H1 (cell line): ENCODE data around the gene SLC6A7. TPM values are rescaled to one million over a fixed set of nuclear protein-coding genes. Genes with fewer than 3 reads are reported as not detected.

Experiments
- CTCF ChIA-PET: fragments of 300-600 bp; sonication (Branson Sonifier 250); formaldehyde crosslinking; loops from one replicate; lab custom pipeline; 2021; ENCODE audit not compliant: partially characterized antibody; lab: Charles Lee
- POLR2A ChIA-PET: fragments of 300-600 bp; sonication (Branson Sonifier 250); formaldehyde crosslinking; loops from one replicate; lab custom pipeline; 2021; ENCODE audit warnings: inconsistent platforms; ENCODE audit not compliant: partially characterized antibody; lab: Charles Lee
- DNase-seq, 2 experiments: peaks; one replicate each; pipeline versions ENCODE4 v3.0.0 to v3.0.0-alpha.2; 2010 to 2022; ENCODE audit warnings: low spot score in 2 of 2, low read depth in 1 of 2, mixed read lengths in 1 of 2
- FAIRE-seq: peaks from 2 replicates; lab custom pipeline; 2011; peaks lifted over from hg19 to GRCh38; lab: Jason Lieb, UNC
- H2AFZ ChIP-seq: 2 replicates; pipeline ENCODE4 v1.8.1; 2012; ENCODE audit warnings: low read length, inconsistent platforms
- H2AK5ac ChIP-seq: 2 replicates; pipeline ENCODE4 v1.6.1; 2013; ENCODE audit warnings: low read depth, low read length
- H2BK120ac ChIP-seq: replicated peaks from 2 replicates; pipeline ENCODE3; 2013; ENCODE audit warnings: low read depth, low read length, inconsistent platforms
- H2BK12ac ChIP-seq: 2 replicates; pipeline ENCODE4 v1.6.1; 2013; ENCODE audit warnings: low read depth, low read length
- H2BK15ac ChIP-seq: 2 replicates; pipeline ENCODE4 v1.6.1; 2013; ENCODE audit warnings: low read length
- H2BK20ac ChIP-seq: 2 replicates; pipeline ENCODE4 v1.6.1; 2013; ENCODE audit warnings: low read length
- H2BK5ac ChIP-seq: 2 replicates; pipeline ENCODE4 v1.6.1; 2013; ENCODE audit warnings: low read depth, low read length
- H3K14ac ChIP-seq: 2 replicates; pipeline ENCODE4 v1.6.1; 2013; ENCODE audit warnings: inconsistent platforms; ENCODE audit not compliant: insufficient read length
- H3K18ac ChIP-seq: 2 replicates; pipeline ENCODE4 v1.6.1; 2013; ENCODE audit warnings: low read length; ENCODE audit errors: extremely low read depth
- H3K23ac ChIP-seq: 2 replicates; pipeline ENCODE4 v1.6.1; 2013; ENCODE audit warnings: inconsistent platforms; ENCODE audit not compliant: insufficient read length
- H3K23me2 ChIP-seq: 2 replicates; pipeline ENCODE4 v1.6.1; 2013; ENCODE audit warnings: low read depth, low read length
- H3K27ac ChIP-seq: 2 replicates; pipeline ENCODE4 v1.6.1; 2011; ENCODE audit warnings: low read depth, low read length, inconsistent platforms
- H3K27me3 ChIP-seq, 4 experiments: replicated peaks in 1 of 4; 1 replicate in 1 of 4; 2 replicates in 3 of 4; pipeline versions ENCODE4 v1.6.1 to v1.8.1; 2011 to 2013; ENCODE audit warnings: low read length in 3 of 4, mild to moderate bottlenecking in 3 of 4, inconsistent platforms in 2 of 4, mixed read lengths in 2 of 4, moderate library complexity in 1 of 4; ENCODE audit not compliant: control insufficient read depth in 3 of 4, insufficient read depth in 3 of 4; ENCODE audit errors: extremely low read depth in 1 of 4
- H3K36me3 ChIP-seq, 4 experiments: 2 replicates each; pipeline versions ENCODE4 v1.6.1 to v1.8.1; 2011 to 2013; ENCODE audit warnings: mild to moderate bottlenecking in 4 of 4, low read length in 3 of 4, moderate library complexity in 2 of 4, control low read depth in 1 of 4, inconsistent platforms in 1 of 4; ENCODE audit not compliant: insufficient read depth in 4 of 4, control insufficient read depth in 2 of 4
- H3K4ac ChIP-seq: replicated peaks from 2 replicates; pipeline ENCODE3; 2013; ENCODE audit warnings: low read length, low read depth, mixed read lengths, inconsistent platforms; ENCODE audit not compliant: insufficient read length
- H3K4me1 ChIP-seq, 4 experiments: replicated peaks in 1 of 4; 1 replicate in 1 of 4; 2 replicates in 3 of 4; pipeline versions ENCODE4 v1.6.1 to v1.8.1; 2011 to 2013; ENCODE audit warnings: low read length in 3 of 4, inconsistent platforms in 2 of 4, mixed read lengths in 1 of 4; ENCODE audit not compliant: insufficient read depth in 4 of 4, control insufficient read depth in 3 of 4
- H3K4me2 ChIP-seq, 2 experiments: 2 replicates each; pipeline versions ENCODE4 v1.6.1 to v1.8.1; 2011 to 2013; ENCODE audit warnings: low read depth in 2 of 2, low read length in 2 of 2, control low read depth in 1 of 2, inconsistent platforms in 1 of 2, mild to moderate bottlenecking in 1 of 2; ENCODE audit not compliant: insufficient read depth in 1 of 2
- H3K4me3 ChIP-seq, 4 experiments: fragments of 200-600, 300-600 bp in 1 of 4; sonication (generic), shearing (Covaris generic), sonication (Bioruptor Twin) in 1 of 4; 2 replicates each; pipeline versions ENCODE4 v1.5.1 to v1.8.1; 2011 to 2016; ENCODE audit warnings: low read length in 4 of 4, low read depth in 3 of 4, control low read depth in 2 of 4, inconsistent platforms in 2 of 4, mild to moderate bottlenecking in 2 of 4, mixed read lengths in 1 of 4, moderate library complexity in 1 of 4; ENCODE audit not compliant: insufficient read depth in 2 of 4; ENCODE audit errors: extremely low read depth in 1 of 4
- H3K56ac ChIP-seq: replicated peaks from 2 replicates; pipeline ENCODE3; 2013; ENCODE audit warnings: low read depth, mild to moderate bottlenecking, mixed read lengths, low read length, inconsistent platforms; ENCODE audit not compliant: insufficient read length
- H3K79me1 ChIP-seq: 2 replicates; pipeline ENCODE4 v1.6.1; 2013; ENCODE audit warnings: low read depth, low read length, control low read depth
- H3K79me2 ChIP-seq, 2 experiments: 2 replicates each; pipeline versions ENCODE4 v1.6.1 to v1.8.1; 2012 to 2013; ENCODE audit warnings: low read length in 2 of 2, mild to moderate bottlenecking in 2 of 2, inconsistent platforms in 1 of 2; ENCODE audit not compliant: insufficient read depth in 2 of 2, control insufficient read depth in 1 of 2
- H3K9ac ChIP-seq, 4 experiments: replicated peaks in 1 of 4; 1 replicate in 1 of 4; 2 replicates in 3 of 4; pipeline versions ENCODE4 v1.6.1 to v1.8.1; 2011 to 2013; ENCODE audit warnings: low read depth in 3 of 4, low read length in 3 of 4, control low read depth in 2 of 4, mild to moderate bottlenecking in 2 of 4, moderate library complexity in 2 of 4, inconsistent platforms in 1 of 4; ENCODE audit errors: extremely low read depth in 1 of 4
- H3K9me3 ChIP-seq, 2 experiments: 2 replicates each; pipeline versions ENCODE4 v1.6.1 to v1.8.1; 2012 to 2013; ENCODE audit warnings: mild to moderate bottlenecking in 2 of 2, moderate library complexity in 2 of 2, control low read depth in 1 of 2, inconsistent platforms in 1 of 2, low read depth in 1 of 2, low read length in 1 of 2, mixed read lengths in 1 of 2; ENCODE audit not compliant: insufficient read depth in 2 of 2
- H4K20me1 ChIP-seq, 2 experiments: replicated peaks in 1 of 2; 2 replicates each; pipeline versions ENCODE3 to v1.8.1; 2011 to 2013; ENCODE audit warnings: inconsistent platforms in 2 of 2, low read length in 2 of 2, mild to moderate bottlenecking in 1 of 2; ENCODE audit not compliant: insufficient read depth in 2 of 2, control insufficient read depth in 1 of 2
- H4K5ac ChIP-seq: 2 replicates; pipeline ENCODE4 v1.6.1; 2013; ENCODE audit warnings: low read length, low read depth, mixed read lengths, inconsistent platforms; ENCODE audit not compliant: insufficient read length
- H4K8ac ChIP-seq: 2 replicates; pipeline ENCODE4 v1.8.0; 2013; ENCODE audit warnings: mild to moderate bottlenecking, moderate library complexity, low read length, inconsistent platforms; ENCODE audit not compliant: insufficient read depth; ENCODE audit errors: extremely low read depth
- H4K91ac ChIP-seq: replicated peaks from 2 replicates; pipeline ENCODE3; 2013; ENCODE audit warnings: low read length, mixed read lengths, inconsistent platforms; ENCODE audit not compliant: insufficient read length
- ASH2L ChIP-seq: fragments of 200-600, 300-600 bp; sonication (generic); IDR thresholded peaks from one replicate; pipeline ENCODE4 v1.7.1; 2017; ENCODE audit warnings: low read length
- BRCA1 ChIP-seq: IDR thresholded peaks from 2 replicates; pipeline ENCODE4 v1.6.1; 2012; ENCODE audit warnings: low read depth, low read length, improper control_type of control experiment
- CBX8 ChIP-seq: fragments of 300-800, 300-1000 bp; sonication (generic); IDR thresholded peaks from 2 replicates; pipeline ENCODE4 v1.7.1; 2016; ENCODE audit warnings: low read depth, low read length, borderline replicate concordance
- CHD1 ChIP-seq: IDR thresholded peaks from 2 replicates; pipeline ENCODE4 v1.6.1; 2012; ENCODE audit warnings: low read depth, low read length, improper control_type of control experiment
- EZH2 ChIP-seq: fragments of 200-600 bp; sonication (generic); IDR thresholded peaks from 2 replicates; pipeline ENCODE4 v1.7.1; 2012; ENCODE audit warnings: low read depth, mild to moderate bottlenecking, moderate library complexity, low read length, inconsistent platforms; ENCODE audit not compliant: severe bottlenecking
- HDAC6 ChIP-seq: IDR thresholded peaks from one replicate; pipeline ENCODE4 v1.7.1; 2012; ENCODE audit warnings: low read depth, mild to moderate bottlenecking, inconsistent platforms, low read length, moderate library complexity
- KDM1A ChIP-seq: fragments of 200-600, 300-600 bp; sonication (generic); IDR thresholded peaks from 2 replicates; pipeline ENCODE4 v1.7.1; 2016; ENCODE audit warnings: mild to moderate bottlenecking, low read length, borderline replicate concordance
- POLR2A ChIP-seq, 2 experiments: IDR thresholded peaks; 1 replicate in 1 of 2; 2 replicates in 1 of 2; pipeline ENCODE4 v1.6.1; 2011; ENCODE audit warnings: low read depth in 2 of 2, low read length in 2 of 2, mild to moderate bottlenecking in 2 of 2; ENCODE audit errors: control extremely low read depth in 1 of 2
- POU5F1 ChIP-seq: IDR thresholded peaks from 2 replicates; pipeline ENCODE4 v1.6.1; 2011; ENCODE audit warnings: low read depth, mild to moderate bottlenecking, low read length, moderate library complexity
- SIN3A ChIP-seq, 2 experiments: IDR thresholded peaks in 1 of 2; conservative IDR thresholded peaks in 1 of 2; 2 replicates each; pipeline ENCODE4 v1.6.1; 2011 to 2012; ENCODE audit warnings: low read length in 2 of 2, improper control_type of control experiment in 1 of 2, low read depth in 1 of 2, mild to moderate bottlenecking in 1 of 2
- SIRT6 ChIP-seq: IDR thresholded peaks from one replicate; pipeline ENCODE4 v1.7.1; 2012; ENCODE audit warnings: low read length, inconsistent platforms
- SP2 ChIP-seq: IDR thresholded peaks from 2 replicates; pipeline ENCODE4 v1.6.1; 2012; ENCODE audit warnings: mild to moderate bottlenecking, low read length, inconsistent platforms
- SP4 ChIP-seq: IDR thresholded peaks from 2 replicates; pipeline ENCODE4 v1.6.1; 2012; ENCODE audit warnings: low read length, inconsistent platforms
- TCF12 ChIP-seq: IDR thresholded peaks from 2 replicates; pipeline ENCODE4 v1.6.1; 2011; ENCODE audit warnings: low read depth, mild to moderate bottlenecking, low read length
- YY1 ChIP-seq: IDR thresholded peaks from 2 replicates; pipeline ENCODE4 v1.6.1; 2011; ENCODE audit warnings: low read depth, mild to moderate bottlenecking, low read length
- WGBS, 2 experiments: shearing (Covaris generic) in 1 of 2; methylation state at CpG; one replicate each; pipeline versions ENCODE4 v1.1.6 to v1.1.7; 2013 to 2015; ENCODE audit warnings: low lambda C conversion rate in 2 of 2, mixed read lengths in 2 of 2, inconsistent platforms in 1 of 2, low coverage in 1 of 2, missing lambda C conversion rate in 1 of 2; ENCODE audit not compliant: insufficient replicate concordance in 2 of 2, insufficient coverage in 1 of 2, insufficient read length in 1 of 2; ENCODE audit errors: extremely low coverage in 1 of 2, missing lambda C conversion rate in 1 of 2; 5-methylcytosine and 5-hydroxymethylcytosine counted together
- polyA plus RNA-seq, 7 experiments: library from polyadenylated mRNA; depleted of rRNA in 3 of 7; stranded (reverse) in 5 of 7; unstranded in 2 of 7; fragments of >200 nt in 5 of 7; fragments of 200-250 nt in 2 of 7; gene quantifications; 1 replicate in 5 of 7; 2 replicates in 1 of 7; 4 replicates in 1 of 7; pipeline versions ENCODE4 v1.2.1 to v1.2.3, GENCODE V29; 2011 to 2013; ENCODE audit warnings: missing spikeins in 2 of 7, mixed read lengths in 2 of 7
- total RNA-seq: library from RNA; stranded (reverse); fragmentation: NEBNext Ultra II Directional; extraction: Animal tissue kit (Norgen Biotek cat#: 25700); gene quantifications from 2 replicates; pipeline ENCODE4 v1.2.1, GENCODE V29; 2021
- TF ChIP-seq, protein P1 (sequence below): IDR thresholded peaks from 2 replicates; pipeline ENCODE4 v1.6.1; 2012; ENCODE audit warnings: inconsistent platforms

SLC6A7 gene
- total and polyA plus RNA-seq, 2 of the 8 experiments (the other 6 are each of a cell fraction or from before 2014, with no cell fraction given), result 0.07 to 0.12 TPM

- no peak overlapping the region for H2BK12ac ChIP-seq
- no peak for TF ChIP-seq TCF12
- TF ChIP-seq SIN3A (conservative IDR thresholded peaks at IDR 0.05 in 1 of 2, IDR thresholded peaks at IDR 0.05 in 1 of 2; ENCODE audit: low read depth in 1 of 2, low read length in 2 of 2), result no peak
- TF ChIP-seq SIRT6, result no peak
- TF ChIP-seq SP2, result no peak
- TF ChIP-seq ASH2L, result no peak
- TF ChIP-seq, protein P1, sequence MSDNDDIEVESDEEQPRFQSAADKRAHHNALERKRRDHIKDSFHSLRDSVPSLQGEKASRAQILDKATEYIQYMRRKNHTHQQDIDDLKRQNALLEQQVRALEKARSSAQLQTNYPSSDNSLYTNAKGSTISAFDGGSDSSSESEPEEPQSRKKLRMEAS, result no peak
- no peak for TF ChIP-seq CHD1
- TF ChIP-seq YY1, result no peak
- no peak for TF ChIP-seq KDM1A
- no peak for TF ChIP-seq CBX8
- no peak for TF ChIP-seq HDAC6
- TF ChIP-seq BRCA1, result no peak
- no peak for TF ChIP-seq SP4
- TF ChIP-seq POLR2A (IDR thresholded peaks at IDR 0.05; ENCODE audit: control extremely low read depth in 1 of 2, low read depth in 2 of 2, low read length in 2 of 2), result no peak
- TF ChIP-seq POU5F1, result no peak
- TF ChIP-seq EZH2, result no peak
These were observed 64.9 kb downstream of the SLC6A7 start for GRCh38 chr5:150254774-150255173.

More at GRCh38 chr5:150254774-150255173, 64.9 kb downstream of the SLC6A7 start:
- H3K4me1 ChIP-seq, result peaks cover 0 to 3% (median 1%) of the 10 kb centered on the region in 4 experiments; a peak in 3 of 7 replicates
- no peak overlapping the region for H3K23ac ChIP-seq
- no peaks in the 10 kb centered on the region for H3K9me3 ChIP-seq
- no peaks in the 10 kb centered on the region for H3K36me3 ChIP-seq
- H3K14ac ChIP-seq, result no peak overlapping the region
- H3K27ac ChIP-seq, result no peak overlapping the region
- no peaks in the 10 kb centered on the region; a peak in 2 of 7 replicates for H3K27me3 ChIP-seq
- CTCF ChIA-PET, result interaction anchor here (0.8 to 5.8 kb wide), 21 partner anchors 11 to 154 kb away, joined by 3 to 23 read pairs (median 4); partner anchors contain the start of gene SLC6A7
- H4K91ac ChIP-seq, result no peak overlapping the region
- no peaks in the 10 kb centered on the region for H3K23me2 ChIP-seq
- no peaks in the 10 kb centered on the region for H3K79me1 ChIP-seq
- H3K4me2 ChIP-seq, result no peak overlapping the region
- WGBS, 2 experiments, result 93% methylated on average over 4 of the region's 4 CpGs; no CpG with 5 or more reads in 1 of the 2 experiments
- H3K79me2 ChIP-seq, result no peaks in the 10 kb centered on the region
- FAIRE-seq, result no peak
- no peak overlapping the region for H3K4ac ChIP-seq
- POLR2A ChIA-PET, result interaction anchor here (0.5 to 1.3 kb wide), 4 partner anchors 8 to 190 kb away, joined by 3 to 4 read pairs (median 3); no protein-coding TSS in a partner anchor
- H4K20me1 ChIP-seq, result no peaks in the 10 kb centered on the region
- H3K56ac ChIP-seq, result no peak overlapping the region
- no peak overlapping the region for H3K18ac ChIP-seq
- no peak overlapping the region for H2BK5ac ChIP-seq
- no peak overlapping the region for H4K5ac ChIP-seq
- H3K9ac ChIP-seq, result no peak overlapping the region
- H2AFZ ChIP-seq, result no peak overlapping the region
- no peak for DNase-seq
- H3K4me3 ChIP-seq, result no peak overlapping the region
- no peak overlapping the region for H4K8ac ChIP-seq
- no peak overlapping the region for H2AK5ac ChIP-seq
- no peak overlapping the region for H2BK20ac ChIP-seq
- H2BK15ac ChIP-seq, result no peak overlapping the region
- no peak overlapping the region for H2BK120ac ChIP-seq
